GM18526 (cell line): ENCODE data around the gene ATP2C2.

Experiments
- POLR2A ChIP-seq: IDR thresholded peaks from 3 replicates; pipeline ENCODE4 v1.6.1; 2011; ENCODE audit not compliant: insufficient read length; ENCODE audit errors: extremely low read depth

The ATP2C2 gene

DNA sequence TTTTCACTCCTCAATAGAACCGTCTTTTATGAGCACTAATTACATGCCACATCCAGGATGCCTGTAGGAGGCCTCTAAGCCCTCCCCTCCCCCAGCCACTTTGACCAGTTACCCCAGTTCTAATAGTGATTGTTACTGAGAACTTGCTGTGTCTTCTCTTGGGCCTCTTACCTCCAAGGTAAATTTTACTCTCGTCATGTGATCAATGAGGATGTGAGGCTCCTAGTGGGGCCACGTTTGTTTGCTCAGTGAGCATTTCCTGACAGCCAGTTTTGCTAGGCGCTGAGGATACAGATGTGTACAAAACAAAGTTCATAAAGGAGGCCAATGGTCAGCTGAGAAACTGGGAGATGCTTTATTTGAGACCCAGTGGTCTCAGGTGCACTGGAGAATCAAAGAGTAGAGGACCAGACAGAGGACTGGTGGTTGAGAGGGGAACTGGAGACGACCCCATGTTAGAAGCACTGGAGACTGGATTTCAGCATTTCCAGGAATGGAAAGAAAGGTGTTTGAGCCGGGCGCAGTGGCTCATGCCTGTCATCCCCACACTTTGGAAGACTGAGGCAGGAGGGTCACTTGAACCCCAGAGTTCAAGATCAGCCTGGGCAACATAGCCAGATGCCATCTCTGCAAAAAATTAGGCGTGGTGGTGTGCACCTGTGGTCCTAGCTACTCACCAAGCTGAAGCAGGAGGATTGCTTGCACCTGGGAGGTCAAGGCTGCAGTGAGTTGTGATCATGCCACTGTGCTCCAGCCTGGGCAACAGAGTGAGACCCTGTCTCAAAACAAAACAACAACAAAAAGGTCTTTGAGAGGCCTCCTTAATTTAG lies 2.6 kb downstream of the ATP2C2 start:
- TF ChIP-seq POLR2A, result no peak

DNA sequence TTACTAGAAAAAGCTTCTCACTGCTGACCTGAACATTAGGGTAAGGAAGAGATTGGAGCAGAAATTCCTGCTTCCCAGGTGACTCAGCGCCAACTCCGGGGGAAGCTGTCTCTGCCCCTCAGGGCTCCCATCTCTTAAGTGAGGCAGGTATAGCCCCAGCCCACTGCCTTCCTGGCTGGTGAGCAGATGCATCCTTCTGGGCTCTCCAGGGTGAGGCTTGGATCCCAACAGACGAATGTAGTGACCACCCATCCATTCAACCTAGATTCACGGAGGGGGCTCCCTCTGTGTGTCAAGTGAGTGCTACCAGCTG lies 3.2 kb downstream of the ATP2C2 start:
- no peak for TF ChIP-seq POLR2A

DNA sequence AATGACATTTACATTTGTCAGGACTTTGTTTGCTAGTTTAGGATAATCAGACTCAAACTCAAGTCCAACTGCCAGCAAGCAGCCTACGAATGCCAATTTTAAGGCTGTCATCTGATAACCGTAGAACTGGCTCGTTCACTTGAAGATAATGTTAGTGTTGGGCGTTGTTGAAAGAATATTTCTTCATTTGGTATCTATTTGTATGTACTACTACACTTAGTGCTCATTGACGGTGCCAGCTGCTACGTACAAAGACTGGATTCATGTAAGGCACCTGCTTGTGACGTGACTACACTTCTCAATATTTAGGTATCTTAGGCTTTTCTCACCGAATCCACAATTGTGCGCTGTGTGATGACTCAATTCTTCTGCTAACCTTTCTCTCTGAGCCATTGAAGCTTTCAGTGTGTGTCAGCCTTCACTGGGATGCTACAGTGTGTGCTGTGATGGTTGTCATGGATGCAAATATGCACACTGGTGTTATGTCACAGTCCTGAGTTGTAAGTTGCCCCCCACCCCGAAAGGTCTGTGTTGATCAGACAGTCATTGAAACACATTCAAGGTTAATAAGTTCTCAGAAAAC lies 5.7 kb downstream of the ATP2C2 start:
- no peak for TF ChIP-seq POLR2A

DNA sequence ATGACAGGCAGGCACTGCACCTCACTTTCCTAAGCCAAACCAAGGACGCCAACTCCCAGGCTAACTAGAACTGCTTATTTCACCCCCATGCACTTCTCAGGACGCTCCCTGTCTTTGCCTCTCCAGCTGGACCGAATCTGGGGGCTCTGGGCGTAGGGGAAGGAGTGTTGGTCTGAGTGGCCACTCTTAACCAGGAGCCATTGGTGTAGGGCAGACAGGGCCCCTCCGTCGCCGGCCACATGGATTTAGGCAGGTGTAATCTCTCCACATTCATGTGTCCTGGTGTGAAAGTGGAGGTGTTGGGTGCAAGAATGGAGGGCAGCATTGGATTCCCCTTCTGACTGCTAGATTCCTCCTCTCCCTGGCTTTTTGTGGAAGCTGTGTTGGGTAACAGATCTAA lies 9.8 kb downstream of the ATP2C2 start:
- TF ChIP-seq POLR2A, result no peak

DNA sequence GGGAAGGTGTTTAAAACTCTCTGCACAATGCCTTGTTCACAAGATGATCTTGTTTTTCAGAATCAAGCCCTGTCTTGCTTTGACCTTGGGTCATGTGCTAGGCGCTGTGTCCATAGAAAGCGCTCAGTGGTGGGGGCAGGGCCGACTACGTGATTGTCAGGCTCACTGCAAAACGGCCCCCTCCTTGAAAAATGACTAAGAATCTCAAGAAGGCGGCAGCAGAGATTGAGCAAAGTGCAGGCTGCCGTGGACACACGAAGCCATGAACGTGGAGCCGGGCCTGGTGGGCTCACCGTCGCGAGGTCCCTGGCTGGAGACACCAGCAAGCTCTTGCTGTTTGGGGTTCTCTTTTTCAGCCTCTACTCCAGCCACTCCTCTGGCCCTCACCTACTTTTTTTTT lies 10.2 kb downstream of the ATP2C2 start:
- TF ChIP-seq POLR2A, result no peak

DNA sequence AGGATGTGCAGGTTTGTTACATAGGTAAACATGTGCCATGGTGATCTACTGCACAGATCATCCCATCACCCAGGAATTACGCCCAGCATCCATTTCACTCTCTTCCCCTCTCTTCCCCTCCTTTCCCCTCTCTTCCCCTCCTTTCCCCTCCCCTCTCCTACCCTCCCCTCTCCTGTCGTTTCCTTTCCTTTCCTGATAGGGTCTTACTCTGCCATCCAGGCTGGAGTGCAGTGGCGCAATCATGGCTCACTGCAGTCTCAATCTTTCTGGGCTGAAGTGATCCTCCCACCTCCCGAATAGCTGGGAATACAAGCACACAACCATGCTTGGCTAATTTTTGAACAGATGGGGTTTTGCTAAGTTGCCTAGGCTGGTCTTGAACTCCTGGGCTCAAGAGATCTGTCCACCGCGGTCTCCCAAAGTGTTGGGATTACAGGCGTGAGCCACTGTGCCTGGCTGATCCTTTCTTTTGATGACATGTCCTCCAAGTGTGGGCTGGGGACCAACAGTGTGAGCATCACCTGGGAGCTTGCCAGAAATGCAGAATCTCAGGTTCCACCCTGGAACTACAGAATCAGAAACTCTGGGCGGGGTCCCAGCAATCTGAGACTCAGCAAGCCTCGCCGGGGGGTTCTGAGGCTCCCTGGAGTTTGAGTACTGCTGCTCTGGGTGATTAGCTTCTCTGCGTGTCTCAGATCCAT lies 10.8 kb downstream of the ATP2C2 start:
- no peak for TF ChIP-seq POLR2A

DNA sequence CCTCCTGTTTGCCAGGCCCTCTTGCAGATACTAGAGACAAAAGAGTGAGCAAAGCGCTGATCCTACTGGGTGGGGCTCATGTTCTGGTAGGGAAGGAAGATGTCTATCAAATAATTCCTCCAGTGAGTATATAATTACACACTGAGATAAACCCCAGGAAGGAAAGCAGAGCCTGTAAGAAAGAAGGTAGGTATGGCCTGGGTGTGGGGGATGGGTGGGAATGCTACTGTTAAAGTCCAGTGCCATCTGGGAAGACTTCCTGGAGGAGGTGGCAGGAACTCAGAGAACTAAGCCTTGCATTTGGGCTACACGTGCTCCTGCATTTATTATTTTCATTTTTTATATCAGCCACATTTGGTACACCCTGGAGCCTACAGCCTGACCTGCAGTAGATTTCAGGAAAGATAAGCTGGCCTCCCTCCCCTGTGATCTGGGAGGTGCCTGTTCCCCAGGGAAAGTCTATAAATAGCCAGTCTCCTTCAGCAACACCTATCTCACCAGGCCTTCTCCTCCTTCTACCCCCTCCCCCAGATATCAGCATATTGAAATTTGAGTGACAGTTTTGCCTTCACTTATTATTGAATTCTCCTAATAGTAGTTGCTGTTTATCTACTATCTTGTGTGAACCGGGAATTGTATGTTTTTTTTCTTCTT lies 11.5 kb downstream of the ATP2C2 start:
- no peak for TF ChIP-seq POLR2A

DNA sequence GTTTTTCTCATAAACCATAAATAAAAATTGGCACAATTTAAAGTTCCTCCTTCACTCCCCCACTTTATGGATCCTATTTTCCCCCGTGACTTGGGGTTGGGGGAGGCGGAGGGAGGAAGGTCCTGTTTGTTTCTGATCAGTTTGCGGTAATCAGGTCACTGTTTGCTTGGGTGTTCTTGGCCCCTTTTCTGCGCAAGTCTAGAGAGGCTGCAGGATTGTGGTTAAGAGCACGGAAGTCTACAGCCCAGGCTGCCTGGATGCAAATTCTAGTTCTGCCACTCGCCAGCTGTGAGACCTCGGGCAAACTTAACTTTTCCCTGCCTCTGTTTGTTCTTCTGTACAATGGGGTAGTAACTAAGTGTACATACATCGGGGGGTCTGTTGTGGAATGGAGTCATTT lies 12.1 kb downstream of the ATP2C2 start:
- TF ChIP-seq POLR2A, result no peak

DNA sequence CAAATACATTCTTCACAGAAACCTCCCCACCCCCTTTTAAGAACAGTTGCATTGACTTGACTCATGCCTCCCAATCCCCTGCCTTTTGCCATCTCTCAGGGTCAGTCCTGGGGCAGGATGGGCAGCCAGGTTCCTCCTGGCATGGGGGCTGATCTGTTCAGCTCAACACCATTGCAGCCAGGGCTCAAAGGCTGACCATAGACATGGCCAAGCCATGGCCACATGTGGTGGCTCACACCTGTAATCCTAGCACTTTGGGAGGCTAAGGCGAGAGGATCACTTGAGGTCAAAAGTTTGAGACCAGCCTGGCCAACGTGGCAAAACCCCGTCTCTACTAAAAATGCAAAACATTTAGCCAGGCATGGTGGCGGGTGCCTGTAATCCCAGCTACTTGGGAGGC lies 14.1 kb downstream of the ATP2C2 start:
- TF ChIP-seq POLR2A, result no peak

DNA sequence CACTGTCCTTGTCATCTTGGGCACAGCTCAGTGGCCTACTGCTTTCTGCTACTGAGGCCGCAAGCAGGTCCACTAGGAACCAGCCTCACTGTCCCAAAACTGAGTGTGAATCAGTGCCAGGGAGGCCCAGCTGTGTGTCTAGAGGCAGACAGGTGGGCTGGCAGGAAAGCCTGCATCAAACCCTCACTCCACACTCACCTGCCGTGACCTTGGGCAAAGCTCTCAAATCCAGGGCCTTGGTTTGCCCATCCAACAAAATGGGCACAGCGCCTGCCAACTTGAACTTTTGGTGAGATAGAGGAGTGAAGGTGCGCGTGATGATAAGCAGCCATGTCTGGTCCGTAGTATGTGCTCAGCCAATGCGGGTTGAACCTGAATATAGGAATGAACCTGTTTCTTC lies 14.8 kb downstream of the ATP2C2 start:
- no peak for TF ChIP-seq POLR2A

DNA sequence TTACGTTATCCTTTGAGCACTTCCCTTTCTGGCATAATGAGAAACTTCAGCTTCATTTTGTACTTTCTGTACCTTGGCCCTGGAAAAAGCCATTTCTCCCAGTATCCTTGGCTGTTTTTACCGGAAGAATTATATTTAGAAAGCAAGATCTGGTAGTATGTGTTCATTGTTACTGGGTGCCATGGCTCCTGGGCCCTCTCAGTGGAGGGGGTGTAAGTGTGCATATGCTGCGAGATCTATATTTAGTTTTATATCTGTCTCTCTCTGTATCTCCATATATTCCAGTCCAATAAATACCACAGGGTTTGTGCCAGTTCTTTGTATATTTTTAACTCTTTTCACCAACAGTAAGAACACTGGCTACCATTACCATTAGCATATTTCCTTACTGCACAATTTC lies 17.7 kb downstream of the ATP2C2 start:
- TF ChIP-seq POLR2A, result no peak

DNA sequence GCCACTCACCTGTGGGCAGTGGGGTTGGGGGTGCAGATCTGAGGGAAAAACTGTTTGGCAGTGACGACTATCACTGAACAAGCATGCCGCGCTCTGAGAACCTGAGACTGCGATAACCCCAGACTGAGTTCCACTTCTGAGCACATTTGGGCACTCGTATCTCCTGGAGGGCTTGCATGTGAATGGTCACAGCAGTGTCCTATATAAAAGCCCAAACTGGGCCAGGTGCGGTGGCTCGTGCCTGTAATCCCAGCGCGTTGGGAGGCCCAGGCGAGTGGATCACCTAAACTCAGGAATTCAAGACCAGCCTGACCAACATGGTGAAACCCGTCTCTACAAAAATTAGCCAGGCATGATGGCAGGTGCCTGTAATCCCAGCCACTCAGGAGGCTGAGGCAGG lies 18.7 kb downstream of the ATP2C2 start:
- TF ChIP-seq POLR2A, result no peak

DNA sequence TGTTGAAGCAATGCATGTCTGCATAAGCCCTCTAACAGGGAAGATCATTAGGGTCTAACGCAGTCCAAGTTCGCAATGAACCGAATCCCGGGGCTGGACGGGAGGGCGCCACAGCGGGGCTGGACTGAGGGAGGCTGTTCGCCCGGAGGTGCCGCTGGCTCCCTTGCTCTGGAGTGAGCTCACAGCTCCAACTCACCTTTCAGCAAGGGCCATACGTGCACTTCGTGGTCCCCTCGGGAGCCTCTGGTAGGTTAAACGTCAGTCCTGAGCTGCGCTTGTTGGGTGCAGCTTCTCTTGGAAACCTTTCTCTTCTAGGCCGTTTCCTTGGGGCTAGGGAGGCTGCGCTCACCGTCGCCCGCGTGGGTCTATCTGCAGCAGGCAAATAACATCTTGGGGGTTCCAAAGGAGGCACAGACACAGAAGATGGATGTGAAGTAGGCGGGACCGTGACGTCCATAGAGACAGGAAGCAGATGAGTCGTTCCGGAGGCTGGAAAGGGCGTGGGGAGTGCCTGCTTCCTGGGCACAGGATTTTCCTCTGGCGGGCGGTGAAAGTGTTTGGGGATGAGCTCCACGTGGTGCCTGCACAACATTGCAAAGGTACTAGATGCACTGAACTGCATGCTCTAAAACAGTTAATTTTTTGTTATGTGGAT lies 21.9 kb downstream of the ATP2C2 start:
- no peak for TF ChIP-seq POLR2A

DNA sequence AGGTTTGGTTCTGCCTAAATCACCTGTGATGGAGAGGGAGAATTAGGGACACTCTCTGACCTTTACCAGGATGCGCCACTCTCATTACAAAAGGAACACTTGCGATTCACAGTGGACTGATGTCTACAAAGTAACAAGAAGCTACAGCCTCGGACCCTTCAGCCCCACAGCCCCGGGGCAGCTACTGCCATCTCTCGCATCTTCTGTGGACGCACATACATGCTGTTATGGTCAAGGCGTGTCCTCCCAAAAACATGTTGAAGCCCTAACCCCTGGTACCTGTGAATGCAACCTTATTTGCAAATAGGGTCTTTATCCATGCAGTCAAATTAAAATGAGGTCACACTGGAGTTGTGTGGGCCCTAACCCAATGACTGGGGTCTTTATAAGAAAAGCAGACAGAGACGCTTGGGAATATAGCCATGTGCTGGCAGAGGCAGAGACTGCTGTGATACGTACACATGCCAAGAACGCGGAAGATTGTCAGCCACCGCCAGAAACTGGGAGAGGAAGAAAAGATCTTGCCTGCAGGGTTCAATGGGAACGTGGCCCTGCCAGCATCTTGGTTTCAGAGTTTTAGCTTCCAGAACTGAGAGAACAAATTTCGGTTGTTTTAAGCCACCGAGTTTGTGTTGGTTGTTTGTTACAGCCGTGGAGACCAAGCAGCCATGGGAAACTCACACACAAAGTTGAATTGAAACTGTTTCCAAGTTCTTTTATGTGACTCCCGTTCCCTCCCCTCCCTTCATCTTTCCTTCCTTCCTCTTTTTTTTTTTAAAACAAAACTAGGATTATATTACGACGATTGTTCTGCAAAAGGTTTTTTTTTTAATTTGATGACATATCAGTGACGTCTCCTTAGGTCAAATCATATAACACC lies 23.1 kb downstream of the ATP2C2 start:
- TF ChIP-seq POLR2A, result no peak

DNA sequence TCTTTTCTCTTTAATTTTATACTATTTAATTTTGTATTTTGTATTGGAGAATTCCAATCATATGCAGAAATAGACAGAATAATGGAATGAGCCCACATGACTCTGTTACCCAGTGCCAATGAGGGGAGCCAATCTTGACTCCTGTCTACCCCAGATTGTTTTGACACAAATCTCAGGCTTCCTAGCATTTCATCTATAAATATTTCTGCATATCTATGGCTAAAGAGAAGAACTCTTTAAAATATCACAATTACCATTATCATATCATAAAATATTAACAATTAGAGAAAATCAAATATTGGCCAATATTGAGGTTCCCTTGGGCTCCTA lies 23.7 kb downstream of the ATP2C2 start:
- no peak for TF ChIP-seq POLR2A

DNA sequence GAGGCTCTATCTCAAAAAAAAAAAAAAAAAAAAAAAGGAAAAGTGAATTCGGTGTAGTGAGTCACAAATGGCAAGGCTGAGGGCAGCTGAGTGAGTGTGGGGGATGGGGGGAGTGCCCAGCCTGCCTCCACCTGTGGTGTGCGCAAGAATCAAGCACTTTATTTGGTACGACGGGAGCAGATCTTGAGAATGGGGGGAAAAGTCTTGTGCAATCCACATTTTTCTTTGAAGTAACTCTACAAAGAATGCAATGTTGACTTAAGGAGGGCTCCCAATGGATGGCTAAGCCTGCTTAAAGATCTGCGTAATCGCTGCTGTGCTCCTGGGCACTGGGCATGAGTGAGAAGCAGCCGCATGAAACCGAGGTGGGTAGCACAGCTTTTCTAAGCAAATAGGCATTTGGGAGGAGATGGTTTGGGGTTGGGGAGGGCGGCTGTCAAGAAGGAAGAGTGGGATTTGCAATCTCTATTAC lies 28.2 kb downstream of the ATP2C2 start:
- TF ChIP-seq POLR2A, result no peak
